Lower leg skin (tissue), 3 donors: ENCODE results near the gene ANGPTL3.

Experiments
- POLR2A ChIP-seq, 2 donors: fragments of 450-650 bp; IDR thresholded peaks; one replicate each; pipeline ENCODE4 v1.6.1; 2016 to 2017; ENCODE audit warnings: antibody characterized with exemption in 2 of 2, mild to moderate bottlenecking in 1 of 2, moderate library complexity in 1 of 2
- TF ChIP-seq, protein P1 (sequence below), 3 donors: fragments of 450-650 bp; IDR thresholded peaks; one replicate each; pipeline ENCODE4 v1.5.1; 2016; ENCODE audit warnings: antibody characterized with exemption in 3 of 3, mild to moderate bottlenecking in 3 of 3, moderate library complexity in 2 of 3

DNA sequence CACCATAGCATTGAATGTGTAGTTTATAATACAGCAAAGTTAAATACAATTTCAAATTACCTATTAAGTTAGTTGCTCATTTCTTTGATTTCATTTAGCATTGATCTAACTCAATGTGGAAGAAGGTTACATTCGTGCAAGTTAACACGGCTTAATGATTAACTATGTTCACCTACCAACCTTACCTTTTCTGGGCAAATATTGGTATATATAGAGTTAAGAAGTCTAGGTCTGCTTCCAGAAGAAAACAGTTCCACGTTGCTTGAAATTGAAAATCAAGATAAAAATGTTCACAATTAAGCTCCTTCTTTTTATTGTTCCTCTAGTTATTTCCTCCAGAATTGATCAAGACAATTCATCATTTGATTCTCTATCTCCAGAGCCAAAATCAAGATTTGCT is at the start of gene ANGPTL3:
- TF ChIP-seq, protein P1, sequence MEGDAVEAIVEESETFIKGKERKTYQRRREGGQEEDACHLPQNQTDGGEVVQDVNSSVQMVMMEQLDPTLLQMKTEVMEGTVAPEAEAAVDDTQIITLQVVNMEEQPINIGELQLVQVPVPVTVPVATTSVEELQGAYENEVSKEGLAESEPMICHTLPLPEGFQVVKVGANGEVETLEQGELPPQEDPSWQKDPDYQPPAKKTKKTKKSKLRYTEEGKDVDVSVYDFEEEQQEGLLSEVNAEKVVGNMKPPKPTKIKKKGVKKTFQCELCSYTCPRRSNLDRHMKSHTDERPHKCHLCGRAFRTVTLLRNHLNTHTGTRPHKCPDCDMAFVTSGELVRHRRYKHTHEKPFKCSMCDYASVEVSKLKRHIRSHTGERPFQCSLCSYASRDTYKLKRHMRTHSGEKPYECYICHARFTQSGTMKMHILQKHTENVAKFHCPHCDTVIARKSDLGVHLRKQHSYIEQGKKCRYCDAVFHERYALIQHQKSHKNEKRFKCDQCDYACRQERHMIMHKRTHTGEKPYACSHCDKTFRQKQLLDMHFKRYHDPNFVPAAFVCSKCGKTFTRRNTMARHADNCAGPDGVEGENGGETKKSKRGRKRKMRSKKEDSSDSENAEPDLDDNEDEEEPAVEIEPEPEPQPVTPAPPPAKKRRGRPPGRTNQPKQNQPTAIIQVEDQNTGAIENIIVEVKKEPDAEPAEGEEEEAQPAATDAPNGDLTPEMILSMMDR (IDR thresholded peaks at IDR 0.05) = no peak
- no peak for TF ChIP-seq POLR2A (IDR thresholded peaks at IDR 0.05)
